Spleen (tissue), 11 donors: ENCODE measurements around the gene SLIT1. TPM values are rescaled to one million over a fixed set of nuclear protein-coding genes. Genes with fewer than 3 reads are reported as not detected.

Source experiments
- DNase-seq: peaks from one replicate; pipeline ENCODE4 v3.0.0-alpha.2; 2020
- H3K27ac ChIP-seq, 8 donors: fragments of 200-600 bp; sonication (generic) in 7 of 8; 1 replicate in 4 of 8; 2 replicates in 4 of 8; pipeline versions ENCODE4 v1.5.0 to v1.8.0; 2016 to 2021; ENCODE audit warnings: inconsistent platforms in 4 of 8, mild to moderate bottlenecking in 4 of 8, moderate library complexity in 1 of 8
- H3K27me3 ChIP-seq, 7 donors: fragments of 200-600 bp; sonication (generic) in 6 of 7; replicated peaks in 1 of 7; 1 replicate in 4 of 7; 2 replicates in 3 of 7; pipeline versions ENCODE4 v1.5.0 to v1.8.0; 2016 to 2021; ENCODE audit warnings: inconsistent platforms in 3 of 7, mild to moderate bottlenecking in 1 of 7
- H3K36me3 ChIP-seq, 6 donors: fragments of 200-600 bp; sonication (generic) in 5 of 6; 1 replicate in 4 of 6; 2 replicates in 2 of 6; pipeline versions ENCODE4 v1.5.0 to v1.8.0; 2016 to 2021; ENCODE audit warnings: inconsistent platforms in 2 of 6
- H3K4me1 ChIP-seq, 6 donors: fragments of 200-600 bp; sonication (generic) in 5 of 6; 1 replicate in 3 of 6; 2 replicates in 3 of 6; pipeline versions ENCODE4 v1.5.0 to v1.8.0; 2016 to 2021; ENCODE audit warnings: inconsistent platforms in 3 of 6
- H3K4me3 ChIP-seq, 8 donors: fragments of 200-600 bp; sonication (generic) in 7 of 8; 1 replicate in 4 of 8; 2 replicates in 4 of 8; pipeline versions ENCODE4 v1.5.0 to v1.8.0; 2016 to 2021; ENCODE audit warnings: inconsistent platforms in 4 of 8, mild to moderate bottlenecking in 4 of 8, moderate library complexity in 2 of 8
- H3K9me3 ChIP-seq, 8 donors: fragments of 200-600 bp; sonication (generic) in 7 of 8; 1 replicate in 4 of 8; 2 replicates in 4 of 8; pipeline versions ENCODE4 v1.5.0 to v1.8.0; 2016 to 2021; ENCODE audit warnings: inconsistent platforms in 4 of 8
- POLR2A ChIP-seq, 3 donors: fragments of 450-650 bp; IDR thresholded peaks; one replicate each; pipeline ENCODE4 v1.5.1; 2017; ENCODE audit warnings: antibody characterized with exemption in 3 of 3, mild to moderate bottlenecking in 1 of 3
- POLR2AphosphoS5 ChIP-seq, 3 donors: sonication (generic); formaldehyde crosslinking; IDR thresholded peaks; one replicate each; pipeline ENCODE4 v1.5.1; 2017; ENCODE audit warnings: antibody characterized with exemption in 3 of 3
- WGBS, 5 donors: extraction: QIAGEN DNeasy Blood & Tissue Kit in 3 of 5; methylation state at CpG; one replicate each; pipeline versions ENCODE4 v1.1.5 to v1.1.7; 2013 to 2018; 5-methylcytosine and 5-hydroxymethylcytosine counted together
- intact Hi-C: fragments of 100-400 bp; cut with DNase I; formaldehyde crosslinking; loops from one replicate; pipeline ENCODE4 v1.15.0; 2023; ENCODE audit warnings: low total_unique reads
- polyA plus RNA-seq, 3 donors: library from polyadenylated mRNA; stranded (reverse); fragments of 200-250 nt; gene quantifications; one replicate each; pipeline ENCODE4 v1.2.1, GENCODE V29; 2013
- total RNA-seq, 7 donors: library from RNA; depleted of rRNA in 3 of 7; stranded (reverse); fragments of >200 nt in 3 of 7; fragmentation: NEBNext Ultra II Directional in 4 of 7; extraction: Animal tissue kit (Norgen Biotek cat#: 25700) in 4 of 7; gene quantifications; one replicate each; pipeline versions ENCODE4 v1.1.0 to v1.2.1, GENCODE V29; 2016 to 2021
- TF ChIP-seq, protein P1 (sequence below), 11 experiments: fragments of 200-600 bp in 7 of 11; fragments of 450-650 bp in 4 of 11; sonication (generic) in 4 of 11; IDR thresholded peaks in 8 of 11; conservative IDR thresholded peaks in 3 of 11; 1 replicate in 7 of 11; 2 replicates in 4 of 11; pipeline versions ENCODE4 v1.4.0 to v1.8.0; 2016 to 2021; ENCODE audit warnings: antibody characterized with exemption in 11 of 11, inconsistent platforms in 4 of 11, mild to moderate bottlenecking in 1 of 11
- donor health status: healthy with polysubstance abuse.
- donor health status: DM: no; HTN: no; CAD: no; lungs with moderate emphysema.
- donor health status: DM: no; HTN: no; CAD: no.
- donor health status: Bipolar disorder and iron deficiency.
- donor health status: healthy.
- donor health status: DM: no; HTN: no; CAD: no.
- donor health status: DM: yes; HTN: yes; CAD: no.

The SLIT1 gene
- total and polyA plus RNA-seq, 10 donors, result 0.11 to 0.82 (median 0.52) TPM

DNA sequence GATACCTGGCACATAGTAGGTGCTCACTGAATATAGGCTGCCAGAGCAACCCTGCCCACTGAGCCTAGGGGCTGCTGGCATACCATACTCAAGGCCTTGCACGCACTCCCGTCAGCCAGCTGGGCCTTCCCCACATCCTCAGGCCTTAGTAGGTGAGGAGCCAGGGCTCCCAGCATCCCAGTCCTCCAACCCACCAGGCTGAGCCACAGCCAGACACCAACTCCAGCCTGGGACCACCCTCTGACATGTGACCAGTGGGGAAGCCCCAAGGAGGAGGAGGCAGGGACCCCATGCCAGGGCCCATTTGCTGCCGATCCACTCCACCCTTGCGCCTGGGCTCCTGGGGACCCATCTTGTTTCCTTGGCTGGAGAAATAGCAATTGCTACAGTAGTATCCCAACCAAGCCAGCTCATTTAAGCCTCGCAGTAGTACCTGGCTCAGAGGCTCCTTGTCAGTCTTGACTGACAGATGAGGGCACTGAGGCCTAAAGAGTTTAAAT is 11.4 kb downstream of the SLIT1 start:
- intact Hi-C loops, result no loop called here
- peak; percentile 63 for DNase-seq
- TF ChIP-seq POLR2AphosphoS5 (IDR thresholded peaks at IDR 0.05) (no peak), POLR2A (IDR thresholded peaks at IDR 0.05) (no peak)
- TF ChIP-seq, protein P1, sequence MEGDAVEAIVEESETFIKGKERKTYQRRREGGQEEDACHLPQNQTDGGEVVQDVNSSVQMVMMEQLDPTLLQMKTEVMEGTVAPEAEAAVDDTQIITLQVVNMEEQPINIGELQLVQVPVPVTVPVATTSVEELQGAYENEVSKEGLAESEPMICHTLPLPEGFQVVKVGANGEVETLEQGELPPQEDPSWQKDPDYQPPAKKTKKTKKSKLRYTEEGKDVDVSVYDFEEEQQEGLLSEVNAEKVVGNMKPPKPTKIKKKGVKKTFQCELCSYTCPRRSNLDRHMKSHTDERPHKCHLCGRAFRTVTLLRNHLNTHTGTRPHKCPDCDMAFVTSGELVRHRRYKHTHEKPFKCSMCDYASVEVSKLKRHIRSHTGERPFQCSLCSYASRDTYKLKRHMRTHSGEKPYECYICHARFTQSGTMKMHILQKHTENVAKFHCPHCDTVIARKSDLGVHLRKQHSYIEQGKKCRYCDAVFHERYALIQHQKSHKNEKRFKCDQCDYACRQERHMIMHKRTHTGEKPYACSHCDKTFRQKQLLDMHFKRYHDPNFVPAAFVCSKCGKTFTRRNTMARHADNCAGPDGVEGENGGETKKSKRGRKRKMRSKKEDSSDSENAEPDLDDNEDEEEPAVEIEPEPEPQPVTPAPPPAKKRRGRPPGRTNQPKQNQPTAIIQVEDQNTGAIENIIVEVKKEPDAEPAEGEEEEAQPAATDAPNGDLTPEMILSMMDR (IDR thresholded peaks at IDR 0.05 in 8 of 11, conservative IDR thresholded peaks at IDR 0.05 in 3 of 11), result no peak
- no peak overlapping the region for H3K27ac ChIP-seq
- H3K36me3 ChIP-seq, result no peaks in the 10 kb centered on the region
- WGBS, 5 donors, result 80 to 98% (median 94%) methylated on average over 3 to 5 of the region's 5 CpGs
- no peak overlapping the region for H3K4me3 ChIP-seq
- H3K4me1 ChIP-seq, result no peaks in the 10 kb centered on the region
- peaks cover 0 to 60% (median 3%) of the 10 kb centered on the region in 7 donors for H3K27me3 ChIP-seq
- H3K9me3 ChIP-seq, result no peaks in the 10 kb centered on the region

DNA sequence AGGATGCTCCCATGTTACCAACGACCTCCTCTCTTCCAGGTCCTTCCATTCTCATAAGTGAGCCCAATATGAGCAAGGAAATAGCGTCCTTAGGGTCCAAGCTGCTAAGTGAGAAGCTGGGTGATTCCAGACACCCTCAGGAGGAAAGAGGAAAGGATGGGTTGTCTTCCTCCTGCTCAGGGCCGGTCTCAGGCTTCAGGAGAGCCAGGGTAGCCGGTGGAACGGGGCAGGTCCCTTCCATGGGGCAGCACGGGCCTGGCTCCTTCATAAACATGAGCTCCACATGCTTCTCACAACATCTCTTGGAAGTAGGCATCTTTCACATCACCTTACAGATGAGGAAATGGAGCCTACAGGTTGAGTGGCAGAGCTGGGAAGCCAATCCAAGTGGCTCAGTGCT is 12.7 kb downstream of the SLIT1 start:
- Histone ChIP-seq H3K4me3 (no peak overlapping the region), H3K27ac (no peak overlapping the region), H3K9me3 (no peaks in the 10 kb centered on the region), H3K27me3 (peaks cover 0 to 52% (median 0%) of the 10 kb centered on the region in 7 donors), H3K36me3 (no peaks in the 10 kb centered on the region), H3K4me1 (no peaks in the 10 kb centered on the region)
- no peak for TF ChIP-seq POLR2AphosphoS5 (IDR thresholded peaks at IDR 0.05)
- TF ChIP-seq POLR2A (IDR thresholded peaks at IDR 0.05), result no peak
- TF ChIP-seq, protein P1 (IDR thresholded peaks at IDR 0.05 in 8 of 11, conservative IDR thresholded peaks at IDR 0.05 in 3 of 11), result no peak
- 56 to 81% (median 75%) methylated on average over 3 to 6 of the region's 6 CpGs for WGBS, 5 donors
- peak; percentile 33 for DNase-seq
- intact Hi-C loops, result no loop called here

DNA sequence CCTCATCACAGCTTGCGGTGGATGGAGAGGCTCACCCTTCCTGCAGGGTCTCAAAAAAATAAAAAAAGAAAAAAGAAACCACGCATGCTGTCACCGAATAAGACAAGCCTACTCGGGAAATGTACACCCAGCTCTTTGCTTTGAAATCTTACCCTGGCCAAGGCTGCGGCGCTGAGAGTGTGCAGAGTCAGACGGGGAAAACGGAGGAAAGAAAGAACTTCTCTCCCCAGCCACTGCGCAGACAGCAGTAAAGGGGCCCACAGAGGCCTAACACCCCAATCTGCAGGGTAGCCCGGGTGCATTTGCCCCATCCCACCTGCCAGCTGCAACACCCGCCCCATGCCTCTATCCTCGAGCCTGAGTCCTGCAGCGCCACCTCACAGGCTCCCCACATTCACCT is 14.8 kb downstream of the SLIT1 start:
- Histone ChIP-seq H3K4me1 (no peaks in the 10 kb centered on the region), H3K27me3 (peaks cover 0 to 31% (median 0%) of the 10 kb centered on the region in 7 donors), H3K9me3 (no peaks in the 10 kb centered on the region), H3K4me3 (no peak overlapping the region), H3K36me3 (no peaks in the 10 kb centered on the region), H3K27ac (no peak overlapping the region)
- intact Hi-C loops, result no loop called here
- no peak for TF ChIP-seq POLR2AphosphoS5 (IDR thresholded peaks at IDR 0.05)
- TF ChIP-seq POLR2A (IDR thresholded peaks at IDR 0.05), result no peak
- TF ChIP-seq, protein P1 (IDR thresholded peaks at IDR 0.05 in 8 of 11, conservative IDR thresholded peaks at IDR 0.05 in 3 of 11), result no peak
- DNase-seq, result peak; percentile 38
- 48 to 55% (median 51%) methylated on average over 13 of the region's 13 CpGs for WGBS, 5 donors

DNA sequence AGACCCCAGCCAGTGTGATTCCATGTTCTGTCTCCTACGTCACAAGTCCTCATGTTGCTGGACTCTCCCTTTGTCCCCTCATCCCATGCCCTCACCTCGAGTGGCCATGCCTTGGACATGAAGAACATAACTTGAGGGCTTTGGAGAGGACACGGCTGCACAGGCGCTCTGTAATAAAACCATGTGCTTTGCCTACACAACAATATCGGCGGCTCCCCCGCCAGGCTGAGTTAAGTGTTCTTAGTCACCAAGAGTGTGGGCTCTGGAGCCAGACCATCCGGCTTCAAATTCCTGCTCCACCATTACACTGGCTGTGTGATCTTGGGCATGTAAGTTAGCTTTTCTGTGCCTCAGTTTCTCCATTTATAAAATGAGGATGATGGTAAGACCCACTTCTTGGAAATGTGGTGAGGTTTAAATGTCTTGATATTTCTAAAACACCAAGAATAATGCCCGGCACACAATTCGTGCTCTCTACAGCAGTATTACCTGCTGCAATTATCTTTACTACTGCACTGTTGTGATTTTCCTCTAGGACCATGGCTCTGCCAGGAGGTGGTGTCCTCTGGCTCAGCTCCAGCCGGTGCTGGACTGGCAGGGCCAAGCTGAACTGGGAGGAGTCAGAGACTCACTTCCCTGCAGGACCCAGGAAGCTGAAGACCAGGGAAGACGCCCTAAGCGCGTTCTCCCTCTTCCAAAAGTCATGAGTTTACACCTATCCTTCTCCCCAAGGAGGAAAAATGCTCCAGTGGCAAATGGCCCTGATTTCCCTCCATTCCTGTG is 15.7 kb downstream of the SLIT1 start:
- Histone ChIP-seq H3K36me3 (no peaks in the 10 kb centered on the region), H3K27me3 (peaks cover 0 to 31% (median 0%) of the 10 kb centered on the region in 7 donors), H3K4me1 (no peaks in the 10 kb centered on the region), H3K9me3 (no peaks in the 10 kb centered on the region), H3K4me3 (no peak overlapping the region), H3K27ac (no peak overlapping the region)
- intact Hi-C loops, result no loop called here
- DNase-seq, result peak; percentile 42
- 75 to 81% (median 76%) methylated on average over 14 of the region's 14 CpGs for WGBS, 5 donors
- TF ChIP-seq POLR2A (IDR thresholded peaks at IDR 0.05) (no peak), POLR2AphosphoS5 (IDR thresholded peaks at IDR 0.05) (no peak)
